Neutrophil (primary cell): ENCODE measurements around the gene TOGARAM1.

Experiments
- H3K27ac ChIP-seq: fragments of 200-600 bp; sonication (generic); 2 replicates; pipeline ENCODE4 v1.5.1; 2016; ENCODE audit warnings: mild to moderate bottlenecking, moderate library complexity
- H3K27me3 ChIP-seq: fragments of 200-600 bp; sonication (generic); 2 replicates; pipeline ENCODE4 v1.6.0; 2016; ENCODE audit warnings: mild to moderate bottlenecking
- H3K36me3 ChIP-seq: fragments of 200-600 bp; sonication (generic); 2 replicates; pipeline ENCODE4 v1.5.1; 2017
- H3K4me1 ChIP-seq, 2 experiments: fragments of 200-600 bp in 1 of 2; sonication (generic) in 1 of 2; 1 replicate in 1 of 2; 2 replicates in 1 of 2; pipeline versions ENCODE4 v1.5.1 to v1.6.1; 2013 to 2016; ENCODE audit warnings: low read depth in 1 of 2, low read length in 1 of 2, mild to moderate bottlenecking in 1 of 2, moderate library complexity in 1 of 2; ENCODE audit not compliant: control insufficient read depth in 1 of 2, insufficient read depth in 1 of 2
- H3K4me3 ChIP-seq, 2 experiments: fragments of 200-600 bp in 1 of 2; sonication (generic) in 1 of 2; 1 replicate in 1 of 2; 2 replicates in 1 of 2; pipeline ENCODE4 v1.5.1; 2013 to 2016; ENCODE audit warnings: low read depth in 1 of 2, low read length in 1 of 2, mild to moderate bottlenecking in 1 of 2, moderate library complexity in 1 of 2
- H3K9me3 ChIP-seq: fragments of 200-600 bp; sonication (generic); 2 replicates; pipeline ENCODE4 v1.5.1; 2016
- CTCF ChIP-seq: fragments of 200-600 bp; sonication (generic); IDR thresholded peaks from 2 replicates; pipeline ENCODE4 v1.5.1; 2016; ENCODE audit warnings: antibody characterized with exemption

Gene TOGARAM1

GRCh38 chr14:45120096-45120495 lies 158.1 kb downstream of the TOGARAM1 start:
- no peak for TF ChIP-seq CTCF
- Histone ChIP-seq H3K9me3 (no peaks in the 10 kb centered on the region), H3K27ac (no peak overlapping the region), H3K27me3 (no peaks in the 10 kb centered on the region), H3K4me3 (no peak overlapping the region), H3K4me1 (no peaks in the 10 kb centered on the region), H3K36me3 (peaks cover 58% of the 10 kb centered on the region)

GRCh38 chr14:45123271-45123670 lies 161.3 kb downstream of the TOGARAM1 start:
- Histone ChIP-seq H3K9me3 (no peaks in the 10 kb centered on the region), H3K4me1 (no peaks in the 10 kb centered on the region), H3K36me3 (peaks cover 39% of the 10 kb centered on the region), H3K27me3 (no peaks in the 10 kb centered on the region), H3K27ac (no peak overlapping the region), H3K4me3 (no peak overlapping the region)
- no peak for TF ChIP-seq CTCF
